Measurements from ENCODE around the gene PDE3B.

- TF ChIP-seq POLR2A (IDR thresholded peaks at IDR 0.05; ENCODE audit: low read length), result no peak
- no peak for TF ChIP-seq GATA1 (IDR thresholded peaks at IDR 0.05; ENCODE audit: low read depth, low read length)
Measured at GRCh38 chr11:14668731-14669301, 25.2 kb downstream of the PDE3B start.
